Activated CD4-positive, alpha-beta T cell treated with anti-CD3 and anti-CD28 coated beads, Interleukin-2, amount 50 U/mL, for 1 hour (primary cell): ENCODE results near the gene DUSP3.
A peak's percentile ranks its signal among the peaks of the same experiment; 100 is the strongest.

Experiments
- DNase-seq: peaks from one replicate; pipeline ENCODE4 v3.0.0-alpha.2; 2020

The DUSP3 gene

DNA sequence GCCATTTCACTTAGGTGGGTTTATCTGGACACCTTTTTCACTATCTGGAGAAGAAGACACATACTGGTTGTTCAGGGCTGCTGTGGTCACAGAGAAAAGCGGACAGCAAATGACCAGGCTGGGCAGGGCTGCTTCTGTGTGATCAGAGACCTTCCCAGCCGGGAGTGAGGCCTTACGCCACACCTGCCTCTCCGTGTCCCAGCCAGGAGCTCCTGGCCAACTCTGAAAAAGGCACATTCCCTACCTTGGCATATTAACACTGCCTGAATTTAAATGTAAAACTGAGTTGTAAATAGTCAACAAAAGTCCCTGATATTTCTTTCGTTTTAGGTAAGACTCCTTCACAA, 11.1 kb downstream of the DUSP3 start:
- no peak for DNase-seq

GRCh38 chr17:43767053-43767712, 11.6 kb downstream of the DUSP3 start:
- DNase-seq, result no peak

DNA sequence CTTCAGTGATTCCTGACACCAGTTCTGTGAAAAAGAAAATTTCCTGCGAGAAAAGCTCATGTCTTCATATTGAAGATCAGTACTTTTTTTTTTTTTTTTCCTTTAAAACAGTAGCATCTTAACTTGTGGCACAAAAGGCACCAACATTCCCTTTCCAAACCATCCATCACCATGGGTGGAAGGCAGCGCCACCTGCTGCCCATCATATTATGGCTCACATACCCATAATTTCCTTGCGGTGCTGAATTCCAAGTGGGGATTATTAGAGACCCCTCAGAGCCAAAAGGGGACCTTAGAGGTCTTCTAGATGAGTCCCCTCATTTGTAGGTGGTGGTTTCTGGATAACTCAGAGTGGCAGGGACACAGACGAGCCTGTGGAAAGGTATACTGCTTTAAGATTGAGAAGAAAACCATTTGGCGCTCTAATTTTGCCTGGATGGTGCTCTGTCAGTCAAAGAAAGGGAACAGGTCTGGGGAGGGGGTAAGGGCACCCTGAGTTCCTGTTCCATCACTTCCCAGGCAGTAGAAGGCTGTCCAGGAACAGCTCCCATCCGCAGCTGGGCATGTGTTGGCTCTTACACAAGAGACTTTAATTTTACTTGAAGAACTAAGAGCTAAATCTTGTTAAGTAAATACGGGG, 12.2 kb downstream of the DUSP3 start:
- DNase-seq, result peak; percentile 58

DNA sequence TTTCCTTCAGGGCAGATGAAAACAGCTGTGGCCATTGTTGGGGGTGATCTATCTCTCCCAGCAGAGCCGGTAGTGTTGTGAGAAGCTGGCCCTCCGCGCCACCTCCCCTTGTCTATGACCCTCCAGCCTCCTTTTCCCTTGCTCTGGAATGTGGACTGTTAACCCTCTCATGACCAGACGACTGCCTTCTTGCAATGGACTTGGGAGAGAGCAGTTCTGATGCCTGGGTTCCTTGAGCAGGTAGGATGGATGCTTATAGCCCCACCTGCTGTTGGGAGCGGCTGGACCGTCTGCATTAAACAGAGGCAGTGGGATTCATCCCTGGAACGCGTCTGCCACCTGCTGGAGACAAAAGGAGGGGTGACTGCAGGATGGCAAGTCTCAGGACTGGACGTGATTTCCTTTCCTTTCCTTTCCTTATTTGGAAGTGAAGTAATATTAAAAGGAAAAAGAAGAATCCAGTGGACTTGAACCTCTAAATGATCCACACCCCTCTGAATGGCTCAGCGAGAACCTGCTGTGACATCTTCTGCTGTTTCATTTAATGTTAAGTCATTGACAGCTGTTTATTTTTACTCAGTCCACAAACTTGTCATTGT, 18.4 kb downstream of the DUSP3 start:
- DNase-seq, result peak; percentile 91

- DNase-seq, result no peak
These were observed 18.9 kb downstream of the DUSP3 start for GRCh38 chr17:43759836-43760235.

GRCh38 chr17:43758497-43759174, 20.1 kb downstream of the DUSP3 start, which contains the start of gene SOST:
Gene SOST, minus strand, starts transcription at chr17:43758791. Its CDS starts 50 bp downstream, at chr17:43758741.
- no peak for DNase-seq

GRCh38 chr17:43758086-43758485, 20.7 kb downstream of the DUSP3 start:
- no peak for DNase-seq

GRCh38 chr17:43757171-43757660, 21.6 kb downstream of the DUSP3 start:
- DNase-seq, result no peak

- no peak for DNase-seq
These were observed 22.6 kb downstream of the DUSP3 start for GRCh38 chr17:43756201-43756600.

- no peak for DNase-seq
These were observed 23.3 kb downstream of the DUSP3 start for GRCh38 chr17:43755389-43755875.

- no peak for DNase-seq
These were observed 23.8 kb downstream of the DUSP3 start for GRCh38 chr17:43754947-43755346.

- DNase-seq, result no peak
These were observed 25.2 kb downstream of the DUSP3 start for GRCh38 chr17:43753493-43754129.

DNA sequence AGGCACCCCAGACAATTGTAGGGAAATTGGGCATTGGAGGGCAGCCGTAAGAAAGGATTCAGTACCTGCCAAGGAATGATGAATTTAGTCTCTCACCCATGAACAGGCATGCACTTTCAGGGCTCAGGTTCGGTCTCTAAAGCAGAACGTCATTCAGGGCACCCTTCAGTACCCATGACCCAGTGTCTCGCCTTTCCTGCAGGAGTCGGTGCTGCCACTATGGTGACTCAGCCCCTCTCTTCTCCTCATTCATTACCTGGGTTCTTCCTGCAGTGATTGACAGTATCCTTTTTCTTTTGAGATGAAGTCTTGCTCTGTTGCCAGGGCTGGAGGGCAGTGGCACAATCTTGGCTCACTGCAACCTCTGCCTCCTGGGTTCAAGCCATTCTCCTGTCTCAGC, 28.6 kb downstream of the DUSP3 start:
- DNase-seq, result no peak

DNA sequence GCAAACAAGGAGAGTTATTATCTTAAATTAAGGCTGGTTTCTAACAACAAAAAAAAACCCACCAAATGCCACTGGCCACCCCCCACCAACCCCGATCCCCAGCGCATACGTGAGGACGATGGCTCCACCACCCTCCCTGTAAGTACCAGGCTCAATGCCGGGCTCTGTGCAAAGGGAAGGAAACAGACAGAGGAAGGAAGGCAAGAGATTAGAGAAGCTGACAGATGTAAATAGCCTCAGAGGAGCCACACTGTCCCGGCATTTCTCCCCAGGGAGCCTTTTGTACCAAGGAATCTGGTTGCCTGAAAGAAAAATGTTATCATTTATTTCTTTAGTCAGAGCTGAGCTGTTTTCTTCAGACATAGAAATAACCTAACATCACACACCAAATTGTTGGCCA, 33.2 kb downstream of the DUSP3 start:
- DNase-seq, result no peak

DNA sequence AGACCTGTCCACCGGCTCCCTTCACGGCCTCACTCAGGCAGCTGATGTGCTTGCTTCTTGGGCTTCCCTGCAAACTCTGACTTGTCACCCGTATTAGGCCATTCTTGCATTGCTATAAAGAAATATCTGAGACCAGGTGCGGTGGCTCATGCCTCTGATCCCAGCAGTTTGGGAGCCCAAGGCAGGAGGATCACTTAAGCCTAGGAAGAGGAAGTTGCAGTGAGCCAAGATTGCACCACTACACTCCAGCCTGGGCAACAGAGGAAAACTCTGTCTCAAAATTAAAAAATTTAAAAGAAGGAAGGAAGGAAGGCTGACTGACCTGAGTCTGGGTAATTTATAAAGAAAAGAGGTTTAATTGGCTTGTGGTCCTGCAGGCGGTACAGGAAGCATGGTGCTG, 37.1 kb downstream of the DUSP3 start:
- DNase-seq, result no peak

DNA sequence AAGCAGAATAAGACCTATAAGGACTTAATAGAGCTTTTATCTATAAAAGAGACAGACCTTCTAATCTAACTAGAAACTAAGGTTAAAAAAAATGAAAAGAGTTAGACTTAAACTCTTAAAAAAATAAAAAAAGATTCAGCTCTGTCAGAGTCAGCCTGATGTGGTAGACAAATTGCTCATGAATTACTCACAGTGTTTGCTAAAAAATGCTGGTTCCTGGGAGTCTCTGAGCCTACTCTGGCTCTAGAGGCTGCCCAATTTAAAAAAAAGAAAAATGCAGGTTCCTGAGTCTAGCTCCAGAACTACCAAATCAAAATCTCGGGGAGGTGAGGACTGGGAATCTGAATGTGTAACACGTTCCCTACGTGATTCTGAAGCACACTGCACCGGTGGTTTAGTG, 38.2 kb downstream of the DUSP3 start:
- DNase-seq, result no peak

- no peak for DNase-seq
These were observed 41.1 kb downstream of the DUSP3 start for GRCh38 chr17:43737722-43738121.

GRCh38 chr17:43736389-43736788, 42.4 kb downstream of the DUSP3 start:
- no peak for DNase-seq

DNA sequence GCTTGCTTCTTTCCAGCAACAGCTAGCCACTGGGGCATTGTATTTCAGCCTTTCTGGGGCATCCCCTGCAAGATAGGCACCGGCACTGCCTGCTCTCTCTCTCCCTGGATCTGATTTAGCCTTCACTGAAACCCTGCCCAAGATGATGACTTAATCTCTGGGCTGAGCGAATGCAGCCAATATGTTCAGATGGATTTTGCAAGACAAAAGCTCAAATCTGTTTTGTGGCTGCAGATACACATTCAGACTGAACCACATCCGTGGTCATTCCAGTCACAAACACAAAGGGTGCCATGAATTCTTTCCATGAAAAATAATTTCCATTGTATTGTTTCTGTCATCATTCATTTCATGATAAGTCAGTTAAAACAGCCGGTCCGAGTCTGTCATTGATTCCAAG, 44.4 kb downstream of the DUSP3 start:
- no peak for DNase-seq

- DNase-seq, result no peak
These were observed 44.8 kb downstream of the DUSP3 start for GRCh38 chr17:43733956-43734355.

GRCh38 chr17:43732958-43733357, 45.8 kb downstream of the DUSP3 start:
- no peak for DNase-seq

DNA sequence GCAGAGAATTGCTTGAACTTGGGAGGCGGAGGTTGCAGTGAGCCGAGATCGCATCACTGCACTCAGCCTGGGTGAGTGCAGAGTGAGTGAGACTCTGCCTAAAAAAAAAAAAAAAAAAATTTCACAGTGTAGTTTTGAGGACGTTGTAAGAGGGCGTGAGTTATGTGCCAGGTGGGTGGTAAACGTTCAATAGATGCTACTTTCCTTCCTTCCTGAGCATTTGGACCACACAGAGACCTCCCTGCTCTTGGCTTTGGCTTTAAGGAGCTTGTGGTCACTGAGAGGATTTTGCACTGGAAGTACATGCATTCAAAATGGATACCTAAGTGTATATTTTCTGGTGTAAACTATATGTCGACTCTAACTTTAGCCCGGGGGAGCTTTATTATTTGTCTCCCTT, 50.7 kb downstream of the DUSP3 start:
- no peak for DNase-seq
